PC-3 (cell line): ENCODE data around the gene JADE2.

Experiments
- CTCF ChIP-seq: fragments of 300-600 bp; sonication (generic); conservative IDR thresholded peaks from 2 replicates; pipeline ENCODE4 v1.5.1; 2017; ENCODE audit warnings: antibody characterized with exemption, low read depth, mild to moderate bottlenecking, low read length
- EZH2 ChIP-seq: fragments of 300-600 bp; sonication (generic); IDR thresholded peaks from one replicate; pipeline ENCODE4 v1.6.1; 2017; ENCODE audit warnings: antibody characterized with exemption, mild to moderate bottlenecking, low read length; ENCODE audit not compliant: unreplicated experiment

GRCh38 chr5:134625559-134625958 lies 100.1 kb downstream of the JADE2 start:
- TF ChIP-seq CTCF = no peak
- TF ChIP-seq EZH2 = no peak
